ENCODE measurements around the gene STAT5A.

The STAT5A gene

GRCh38 chr17:42325026-42325425 is 36.7 kb downstream of the STAT5A start:
- CTCF ChIA-PET = interaction anchor here (0.6 to 22.0 kb wide), 10 partner anchors 9 to 194 kb away, joined by 3 to 378 read pairs (median 4); no protein-coding TSS in a partner anchor
- no peak overlapping the region for H3K27ac ChIP-seq (ENCODE audit: extremely low read depth, low read depth, low read length)
- TF ChIP-seq ZNF121 (tag by site-specific recombination; IDR thresholded peaks at IDR 0.05) (no peak), ZBTB8A (tag by site-specific recombination; IDR thresholded peaks at IDR 0.05) (no peak)
- H3K4me3 ChIP-seq (ENCODE audit: low read depth, low read length) = no peak overlapping the region
- POLR2A ChIA-PET = interaction anchor here (1.4 to 1.6 kb wide), 2 partner anchors 81 to 98 kb away, joined by 4 to 11 read pairs; partner anchors contain the start of gene CAVIN1
- peaks cover 25 to 69% of the 10 kb centered on the region in 2 experiments; a peak in 2 of 3 replicates for H3K36me3 ChIP-seq (ENCODE audit: control insufficient read depth in 2 of 2, insufficient read depth in 1 of 2, low read length in 2 of 2)
- H3K4me1 ChIP-seq (ENCODE audit: control insufficient read depth, insufficient read depth, low read length) = no peaks in the 10 kb centered on the region
- no peaks in the 10 kb centered on the region for H3K9me3 ChIP-seq (ENCODE audit: control insufficient read depth, insufficient read depth, low read depth, low read length)

GRCh38 chr17:42329025-42329976 is 41.0 kb downstream of the STAT5A start:
- H3K27ac ChIP-seq (ENCODE audit: extremely low read depth, low read depth, low read length) = no peak overlapping the region
- TF ChIP-seq ZNF658 (tag by site-specific recombination; IDR thresholded peaks at IDR 0.05) (no peak), PRDM10 (tag by site-specific recombination; IDR thresholded peaks at IDR 0.05) (peak; percentile 66), GLIS1 (tag by site-specific recombination; IDR thresholded peaks at IDR 0.05) (0 out of 2 replicates have a peak, but pooled peaks have one; percentile 13)
- H3K36me3 ChIP-seq (ENCODE audit: control insufficient read depth in 2 of 2, insufficient read depth in 1 of 2, low read length in 2 of 2) = peaks cover 45 to 68% of the 10 kb centered on the region in 2 experiments
- ChIA-PET CTCF (interaction anchor here (1.0 to 22.0 kb wide), 3 partner anchors 74 to 249 kb away, joined by 3 to 378 read pairs (median 6); no protein-coding TSS in a partner anchor), POLR2A (no interaction called here)
- H3K4me1 ChIP-seq (ENCODE audit: control insufficient read depth, insufficient read depth, low read length) = no peaks in the 10 kb centered on the region
- no peaks in the 10 kb centered on the region for H3K9me3 ChIP-seq (ENCODE audit: control insufficient read depth, insufficient read depth, low read depth, low read length)
- no peak overlapping the region for H3K4me3 ChIP-seq (ENCODE audit: low read depth, low read length)

DNA sequence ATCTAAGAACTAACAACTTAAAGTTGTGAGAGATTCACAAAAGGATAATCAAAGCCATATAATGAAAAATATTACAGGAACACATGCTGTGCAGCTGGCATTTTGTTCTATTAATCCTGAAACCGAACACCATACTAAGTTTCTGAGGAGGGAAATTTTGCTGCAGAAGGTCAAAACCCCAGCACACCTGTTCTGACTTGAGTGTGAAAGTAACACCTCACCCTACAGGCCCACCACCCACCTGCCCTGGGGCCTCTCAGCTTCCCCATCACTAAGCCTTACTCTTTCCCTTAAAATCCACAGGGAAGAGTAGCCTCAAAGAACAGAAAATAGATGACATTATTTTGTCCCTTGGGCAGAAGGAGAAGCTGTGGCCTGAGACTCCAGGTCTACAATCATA is 44.8 kb downstream of the STAT5A start:
- ChIA-PET POLR2A (no interaction called here), CTCF (interaction anchor here (0.7 to 1.7 kb wide), 2 partner anchors 70 to 73 kb away, joined by 3 read pairs; no protein-coding TSS in a partner anchor)
- H3K4me1 ChIP-seq (ENCODE audit: control insufficient read depth, insufficient read depth, low read length) = no peaks in the 10 kb centered on the region
- no peak for TF ChIP-seq ZNF558 (tag by site-specific recombination; IDR thresholded peaks at IDR 0.05)
- TF ChIP-seq, protein P1, sequence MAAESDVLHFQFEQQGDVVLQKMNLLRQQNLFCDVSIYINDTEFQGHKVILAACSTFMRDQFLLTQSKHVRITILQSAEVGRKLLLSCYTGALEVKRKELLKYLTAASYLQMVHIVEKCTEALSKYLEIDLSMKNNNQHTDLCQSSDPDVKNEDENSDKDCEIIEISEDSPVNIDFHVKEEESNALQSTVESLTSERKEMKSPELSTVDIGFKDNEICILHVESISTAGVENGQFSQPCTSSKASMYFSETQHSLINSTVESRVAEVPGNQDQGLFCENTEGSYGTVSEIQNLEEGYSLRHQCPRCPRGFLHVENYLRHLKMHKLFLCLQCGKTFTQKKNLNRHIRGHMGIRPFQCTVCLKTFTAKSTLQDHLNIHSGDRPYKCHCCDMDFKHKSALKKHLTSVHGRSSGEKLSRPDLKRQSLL (tag by site-specific recombination; IDR thresholded peaks at IDR 0.05) = no peak
- no peak for TF ChIP-seq ZNF513 (tag by site-specific recombination; IDR thresholded peaks at IDR 0.05)
- TF ChIP-seq, protein P2, sequence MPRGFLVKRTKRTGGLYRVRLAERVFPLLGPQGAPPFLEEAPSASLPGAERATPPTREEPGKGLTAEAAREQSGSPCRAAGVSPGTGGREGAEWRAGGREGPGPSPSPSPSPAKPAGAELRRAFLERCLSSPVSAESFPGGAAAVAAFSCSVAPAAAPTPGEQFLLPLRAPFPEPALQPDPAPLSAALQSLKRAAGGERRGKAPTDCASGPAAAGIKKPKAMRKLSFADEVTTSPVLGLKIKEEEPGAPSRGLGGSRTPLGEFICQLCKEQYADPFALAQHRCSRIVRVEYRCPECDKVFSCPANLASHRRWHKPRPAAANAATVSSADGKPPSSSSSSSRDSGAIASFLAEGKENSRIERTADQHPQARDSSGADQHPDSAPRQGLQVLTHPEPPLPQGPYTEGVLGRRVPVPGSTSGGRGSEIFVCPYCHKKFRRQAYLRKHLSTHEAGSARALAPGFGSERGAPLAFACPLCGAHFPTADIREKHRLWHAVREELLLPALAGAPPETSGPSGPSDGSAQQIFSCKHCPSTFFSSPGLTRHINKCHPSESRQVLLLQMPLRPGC (tag by site-specific recombination; IDR thresholded peaks at IDR 0.05) = no peak
- no peak for TF ChIP-seq ZBTB21 (tag by site-specific recombination; IDR thresholded peaks at IDR 0.05)
- TF ChIP-seq, protein P3, sequence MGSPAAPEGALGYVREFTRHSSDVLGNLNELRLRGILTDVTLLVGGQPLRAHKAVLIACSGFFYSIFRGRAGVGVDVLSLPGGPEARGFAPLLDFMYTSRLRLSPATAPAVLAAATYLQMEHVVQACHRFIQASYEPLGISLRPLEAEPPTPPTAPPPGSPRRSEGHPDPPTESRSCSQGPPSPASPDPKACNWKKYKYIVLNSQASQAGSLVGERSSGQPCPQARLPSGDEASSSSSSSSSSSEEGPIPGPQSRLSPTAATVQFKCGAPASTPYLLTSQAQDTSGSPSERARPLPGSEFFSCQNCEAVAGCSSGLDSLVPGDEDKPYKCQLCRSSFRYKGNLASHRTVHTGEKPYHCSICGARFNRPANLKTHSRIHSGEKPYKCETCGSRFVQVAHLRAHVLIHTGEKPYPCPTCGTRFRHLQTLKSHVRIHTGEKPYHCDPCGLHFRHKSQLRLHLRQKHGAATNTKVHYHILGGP (tag by site-specific recombination; IDR thresholded peaks at IDR 0.05) = no peak
- TF ChIP-seq ZNF239 (tag by site-specific recombination; IDR thresholded peaks at IDR 0.05) = no peak
- TF ChIP-seq ZSCAN30 (tag by site-specific recombination; IDR thresholded peaks at IDR 0.05) = no peak
- peaks cover 57 to 77% of the 10 kb centered on the region in 2 experiments for H3K36me3 ChIP-seq (ENCODE audit: control insufficient read depth in 2 of 2, insufficient read depth in 1 of 2, low read length in 2 of 2)
- no peak overlapping the region for H3K27ac ChIP-seq (ENCODE audit: extremely low read depth, low read depth, low read length)
- no peaks in the 10 kb centered on the region for H3K9me3 ChIP-seq (ENCODE audit: control insufficient read depth, insufficient read depth, low read depth, low read length)
- no peak overlapping the region for H3K4me3 ChIP-seq (ENCODE audit: low read depth, low read length)
